ENCODE data around the gene IGFLR1.
A peak's percentile ranks its signal among the peaks of the same experiment; 100 is the strongest.
"Not testable (repeated sequence)": the region's sequence is repeated elsewhere in the genome, so short reads cannot be mapped to it uniquely, and the experiment has no call there.

IGFLR1 gene

GRCh38 chr19:35704218-35704617 lies 38.0 kb downstream of the IGFLR1 start, which contains the start of gene ZBTB32:
TSS of gene ZBTB32 (plus strand) at chr19:35704558. CDS start at chr19:35714627, 10,069 bp downstream.
- DNase-seq: peak; percentile 84

DNA sequence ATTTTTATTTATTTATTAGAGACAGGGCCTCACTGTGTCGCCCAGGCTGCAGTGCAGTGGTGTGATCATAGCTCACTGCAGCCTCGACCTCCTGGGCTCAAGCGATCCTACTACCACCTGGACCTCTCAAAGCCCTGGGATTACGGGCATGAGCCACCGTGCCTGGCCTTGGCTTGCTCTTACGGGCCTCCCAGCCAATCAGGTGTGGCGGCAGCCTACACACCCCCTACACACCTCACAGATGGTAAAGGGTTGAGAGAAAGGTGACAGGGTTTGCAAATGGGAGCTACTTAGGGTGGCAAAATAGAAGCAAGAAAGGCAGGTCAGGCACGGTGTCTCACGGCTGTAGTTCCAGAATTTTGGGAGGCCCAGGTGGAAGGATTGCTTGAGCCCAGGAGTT lies 38.9 kb downstream of the IGFLR1 start:
- DNase-seq: no peak

DNA sequence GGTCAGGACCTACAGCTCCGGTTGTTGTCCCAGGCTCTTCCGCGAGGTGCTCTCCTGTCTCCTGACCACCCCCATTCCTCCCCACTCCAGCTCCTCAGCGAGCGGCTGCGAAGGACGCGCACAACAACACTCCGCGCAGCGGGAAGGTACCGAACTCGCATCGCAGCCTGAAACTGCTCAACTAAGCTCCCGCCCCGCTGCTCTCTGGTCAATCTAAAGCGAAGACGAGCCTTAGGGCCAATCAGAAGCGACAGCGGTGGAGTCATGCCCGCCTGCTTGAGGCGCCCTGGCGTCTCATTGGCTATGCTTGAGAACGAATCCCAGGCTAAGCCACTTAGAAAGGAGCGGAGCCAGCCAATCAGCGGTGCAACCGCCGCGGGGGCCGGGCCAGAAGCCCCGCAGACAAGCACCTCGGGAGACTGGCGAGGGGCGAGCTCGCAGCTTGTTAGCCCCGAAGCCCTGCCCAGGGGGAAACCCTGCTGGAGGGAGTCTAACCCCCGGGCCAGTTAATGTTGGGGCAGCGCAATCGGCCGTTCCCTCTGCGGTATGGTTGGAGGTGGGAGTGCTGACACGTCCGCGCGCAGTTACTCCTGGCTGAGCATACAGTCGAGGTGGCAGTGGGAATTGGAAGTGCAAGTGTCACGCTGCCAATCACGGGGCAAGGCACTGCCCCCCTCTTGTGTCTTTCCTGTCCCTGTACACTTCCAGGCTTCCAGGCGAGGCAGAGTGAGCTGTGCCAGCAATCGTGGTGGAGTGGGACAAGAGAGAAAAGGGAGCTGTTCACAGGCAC lies 39.8 kb downstream of the IGFLR1 start:
- DNase-seq: peak; percentile 99

DNA sequence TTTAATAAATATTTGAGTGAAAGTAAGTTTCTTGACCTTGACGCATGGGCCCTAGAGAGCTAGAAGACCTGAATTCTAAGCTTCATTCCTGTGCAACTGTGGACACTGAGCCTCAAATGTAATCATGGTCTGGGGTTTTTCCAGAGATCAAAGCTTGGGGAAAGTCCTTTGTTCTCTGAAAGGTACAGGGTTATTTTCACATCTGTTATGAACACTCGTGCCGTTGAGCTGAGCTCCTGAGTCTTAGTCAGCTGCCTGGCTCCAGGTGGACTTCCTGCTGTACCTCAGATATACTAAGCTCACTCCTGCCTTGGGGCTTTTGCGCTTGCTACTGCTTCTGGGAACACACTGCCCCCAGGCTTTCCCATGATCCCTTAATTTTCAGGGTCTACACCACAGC lies 45.4 kb downstream of the IGFLR1 start:
- DNase-seq: no peak

DNA sequence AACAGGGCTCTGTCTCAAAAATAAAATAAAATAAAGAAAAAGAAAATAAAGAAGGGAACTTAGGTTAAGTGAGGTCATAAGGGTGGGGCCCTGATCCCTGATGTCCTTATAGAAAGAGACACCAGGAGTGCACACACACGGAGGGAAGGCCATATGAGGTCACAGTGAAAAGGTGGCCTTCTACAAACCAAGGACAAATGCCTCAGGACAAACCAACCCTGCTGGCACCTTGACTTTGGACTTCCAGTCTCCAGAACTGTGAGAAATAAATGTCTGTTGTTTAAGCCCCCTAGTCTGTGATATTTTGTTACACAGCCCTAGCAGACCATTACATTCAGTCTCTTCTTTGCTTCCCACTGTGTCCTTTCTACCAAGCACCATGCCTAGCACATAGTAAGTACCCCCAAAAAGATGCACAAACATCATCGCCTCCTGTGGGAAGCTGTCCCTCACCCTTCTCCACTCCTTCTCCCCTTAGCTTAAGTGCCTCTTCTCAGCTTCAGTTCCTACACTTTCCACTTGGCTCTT lies 46.3 kb downstream of the IGFLR1 start:
- no peak for DNase-seq

DNA sequence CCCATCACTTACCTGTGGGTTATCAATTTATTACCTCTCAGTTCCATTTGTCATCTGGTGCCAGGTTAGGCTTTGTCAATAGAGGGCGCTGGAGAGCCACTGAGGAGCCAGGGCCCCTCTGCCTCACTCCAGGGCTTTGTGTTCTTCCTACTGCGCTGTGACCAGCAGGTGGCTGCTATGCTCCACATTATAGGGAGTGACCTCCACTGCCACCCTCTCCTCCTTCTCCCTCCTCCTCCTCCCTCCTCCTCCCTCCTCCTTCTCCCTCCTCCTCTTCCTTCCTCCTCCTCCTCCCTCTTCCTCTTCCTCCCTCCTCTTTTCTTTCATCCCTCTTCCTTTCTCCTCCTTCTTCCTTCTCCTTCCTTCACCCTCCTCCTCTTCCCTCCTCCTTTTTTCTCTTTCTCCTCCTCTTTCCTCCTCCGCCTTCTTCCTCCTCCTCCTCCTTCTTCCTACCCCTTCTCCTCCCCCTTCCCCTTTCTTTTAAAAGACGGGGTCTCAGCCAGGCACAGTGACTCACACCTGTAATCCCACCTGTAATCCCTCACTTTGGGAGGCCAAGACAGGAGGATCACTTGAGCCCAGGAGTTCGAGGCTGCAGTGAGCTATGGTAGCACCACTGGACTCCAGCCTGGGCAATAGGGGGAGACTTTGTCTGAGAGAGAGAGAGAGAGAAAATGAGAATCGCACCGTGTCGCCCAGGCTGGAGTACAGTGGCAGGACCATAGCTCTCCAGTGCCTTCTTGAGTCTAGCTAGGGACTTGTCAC lies 48.2 kb downstream of the IGFLR1 start:
- DNase-seq: peak; percentile 95

DNA sequence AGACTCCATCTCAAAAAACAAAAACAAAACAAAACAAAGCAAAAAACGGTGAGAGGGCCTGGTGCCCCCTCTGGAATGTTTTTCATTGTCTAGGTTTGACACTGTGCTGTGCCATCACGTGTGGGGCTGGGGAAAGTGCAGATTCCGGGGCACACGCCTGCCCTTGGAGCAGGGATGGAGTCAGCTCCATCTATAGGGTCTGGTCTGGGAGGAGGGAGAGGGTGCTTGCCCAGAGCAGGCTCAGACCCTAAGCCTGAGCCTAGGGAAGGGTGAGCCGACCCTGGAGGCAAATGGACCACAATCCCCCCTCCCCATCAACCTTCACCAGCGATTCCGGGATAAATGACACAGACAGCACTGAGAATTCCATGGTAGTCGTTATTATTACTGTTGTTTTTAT lies 48.8 kb downstream of the IGFLR1 start:
- DNase-seq: no peak

- DNase-seq: no peak
Measured at GRCh38 chr19:35692010-35692409, 50.2 kb downstream of the IGFLR1 start.

- DNase-seq: not testable (repeated sequence)
Measured at GRCh38 chr19:35691106-35691505, 51.1 kb downstream of the IGFLR1 start.

DNA sequence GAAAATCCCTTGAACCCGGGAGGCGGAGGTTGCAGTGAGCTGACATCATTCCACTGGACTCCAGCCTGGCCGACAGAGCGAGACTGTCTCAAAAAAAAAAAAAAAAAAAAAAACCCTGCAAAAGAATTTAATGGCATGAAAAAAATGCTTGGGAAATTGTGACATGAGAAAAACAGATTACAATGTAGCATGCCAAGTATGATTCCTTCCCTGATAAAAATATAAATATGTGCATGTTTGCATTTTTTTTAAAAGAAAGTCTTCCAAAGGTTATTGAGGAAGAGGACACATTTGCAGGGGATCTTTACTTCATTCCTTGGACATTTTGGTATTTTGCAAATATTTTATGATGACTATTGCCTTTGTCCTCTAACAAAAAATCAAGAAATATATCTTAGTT lies 52.4 kb downstream of the IGFLR1 start:
- no peak for DNase-seq
